Measurements from ENCODE around the gene HS6ST2.

DNA sequence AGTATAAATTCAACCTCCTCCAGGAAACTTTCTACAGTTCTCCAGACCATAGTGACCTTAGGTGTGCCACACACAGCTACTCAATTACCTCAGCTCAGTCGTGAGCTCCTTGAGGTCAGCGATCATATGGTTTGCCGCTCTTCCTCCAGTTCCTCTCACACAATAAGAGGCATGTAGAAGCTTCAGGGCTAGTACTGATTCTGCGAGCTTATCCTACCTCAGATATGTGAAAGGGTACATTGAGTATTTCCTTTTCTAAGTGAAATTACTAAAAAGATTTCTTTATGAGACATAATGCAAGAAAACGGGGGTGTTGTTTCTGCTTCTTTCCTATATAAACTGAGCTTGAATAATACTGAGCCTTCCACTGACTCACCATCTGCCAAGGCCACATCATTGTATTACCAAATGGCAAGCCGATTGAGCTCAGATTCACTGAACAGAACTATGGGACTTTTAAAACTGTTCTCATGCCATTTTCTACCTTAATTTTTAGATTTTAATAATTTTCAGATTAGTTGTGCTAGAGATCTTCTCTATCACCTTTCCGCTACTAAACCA lies 183.1 kb downstream of the HS6ST2 start:
- TF ChIP-seq, protein P1, sequence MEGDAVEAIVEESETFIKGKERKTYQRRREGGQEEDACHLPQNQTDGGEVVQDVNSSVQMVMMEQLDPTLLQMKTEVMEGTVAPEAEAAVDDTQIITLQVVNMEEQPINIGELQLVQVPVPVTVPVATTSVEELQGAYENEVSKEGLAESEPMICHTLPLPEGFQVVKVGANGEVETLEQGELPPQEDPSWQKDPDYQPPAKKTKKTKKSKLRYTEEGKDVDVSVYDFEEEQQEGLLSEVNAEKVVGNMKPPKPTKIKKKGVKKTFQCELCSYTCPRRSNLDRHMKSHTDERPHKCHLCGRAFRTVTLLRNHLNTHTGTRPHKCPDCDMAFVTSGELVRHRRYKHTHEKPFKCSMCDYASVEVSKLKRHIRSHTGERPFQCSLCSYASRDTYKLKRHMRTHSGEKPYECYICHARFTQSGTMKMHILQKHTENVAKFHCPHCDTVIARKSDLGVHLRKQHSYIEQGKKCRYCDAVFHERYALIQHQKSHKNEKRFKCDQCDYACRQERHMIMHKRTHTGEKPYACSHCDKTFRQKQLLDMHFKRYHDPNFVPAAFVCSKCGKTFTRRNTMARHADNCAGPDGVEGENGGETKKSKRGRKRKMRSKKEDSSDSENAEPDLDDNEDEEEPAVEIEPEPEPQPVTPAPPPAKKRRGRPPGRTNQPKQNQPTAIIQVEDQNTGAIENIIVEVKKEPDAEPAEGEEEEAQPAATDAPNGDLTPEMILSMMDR (IDR thresholded peaks at IDR 0.05; ENCODE audit: low read length) = no peak
- no peak for TF ChIP-seq EZH2phosphoT487 (IDR thresholded peaks at IDR 0.05; ENCODE audit: low read length)

Data from MM.1S (cell line).